Measurements from ENCODE around the gene MLIP.

MLIP gene

GRCh38 chr6:54289426-54289825 is 178.2 kb downstream of the MLIP start:
- DNase-seq, result no peak

- DNase-seq, result no peak
These were observed 179.9 kb downstream of the MLIP start for GRCh38 chr6:54291146-54291545.

- no peak for DNase-seq
These were observed 180.5 kb downstream of the MLIP start for GRCh38 chr6:54291738-54292137.

- DNase-seq, result no peak
These were observed 183.8 kb downstream of the MLIP start for GRCh38 chr6:54294965-54295532.

- DNase-seq, result no peak
These were observed 188.5 kb downstream of the MLIP start for GRCh38 chr6:54299542-54300269.

- no peak for DNase-seq
These were observed 190.5 kb downstream of the MLIP start for GRCh38 chr6:54301770-54302169.

- no peak for DNase-seq
These were observed 196.2 kb downstream of the MLIP start for GRCh38 chr6:54307439-54307910.

GRCh38 chr6:54308289-54308985 is 197.2 kb downstream of the MLIP start, which contains the start of gene TINAG:
TINAG (plus strand) TSS chr6:54308441; CDS start chr6:54308551, 110 bp downstream.
- no peak for DNase-seq

GRCh38 chr6:54308986-54309315 is 197.7 kb downstream of the MLIP start:
- DNase-seq, result no peak

- DNase-seq, result no peak
These were observed 199.3 kb downstream of the MLIP start for GRCh38 chr6:54310377-54311152.

GRCh38 chr6:54315656-54316055 is 204.4 kb downstream of the MLIP start:
- DNase-seq, result no peak

Data from stimulated activated CD4-positive, alpha-beta T cell treated with anti-CD3 and anti-CD28 coated beads, Interleukin-4, amount 100 ng/mL, for 1 hour (primary cell).